ENCODE results near the gene PRCC.
A peak's percentile ranks its signal among the peaks of the same experiment; 100 is the strongest.
"Not testable (repeated sequence)": the region's sequence is repeated elsewhere in the genome, so short reads cannot be mapped to it uniquely, and the experiment has no call there.

Gene PRCC

GRCh38 chr1:156744344-156744743, 23.0 kb upstream of the PRCC start:
- DNase-seq (ENCODE audit: low read depth), result no peak

- DNase-seq (ENCODE audit: low read depth), result no peak
These were observed 22.4 kb upstream of the PRCC start for GRCh38 chr1:156744786-156745419.

GRCh38 chr1:156745881-156746280, 21.5 kb upstream of the PRCC start:
- no peak for DNase-seq (ENCODE audit: low read depth)

GRCh38 chr1:156746406-156746727, 21.0 kb upstream of the PRCC start:
- DNase-seq (ENCODE audit: low read depth), result no peak

- peak; percentile 47 for DNase-seq (ENCODE audit: low read depth)
These were observed 20.4 kb upstream of the PRCC start for GRCh38 chr1:156746728-156747631.

- no peak for DNase-seq (ENCODE audit: low read depth)
These were observed 19.3 kb upstream of the PRCC start for GRCh38 chr1:156747742-156748669.

- no peak for DNase-seq (ENCODE audit: low read depth)
These were observed 18.5 kb upstream of the PRCC start for GRCh38 chr1:156748670-156749418.

GRCh38 chr1:156749419-156750118, 17.8 kb upstream of the PRCC start:
- no peak for DNase-seq (ENCODE audit: low read depth)

- no peak for DNase-seq (ENCODE audit: low read depth)
These were observed 17.1 kb upstream of the PRCC start for GRCh38 chr1:156750191-156750672.

- DNase-seq (ENCODE audit: low read depth), result peak; percentile 14
These were observed 16.5 kb upstream of the PRCC start for GRCh38 chr1:156750711-156751450.

GRCh38 chr1:156751451-156751756, 15.9 kb upstream of the PRCC start, which contains the start of gene HDGF:
TSS of gene HDGF (minus strand) at chr1:156751675. CDS start at chr1:156751429, 246 bp downstream.
- no peak for DNase-seq (ENCODE audit: low read depth)

- DNase-seq (ENCODE audit: low read depth), result peak; percentile 97
These were observed 15.4 kb upstream of the PRCC start for GRCh38 chr1:156751757-156752481.

GRCh38 chr1:156752843-156753482, 14.4 kb upstream of the PRCC start:
- no peak for DNase-seq (ENCODE audit: low read depth)

GRCh38 chr1:156754219-156754618, 13.1 kb upstream of the PRCC start:
- DNase-seq (ENCODE audit: low read depth), result no peak

GRCh38 chr1:156755527-156755950, 11.8 kb upstream of the PRCC start:
- no peak for DNase-seq (ENCODE audit: low read depth)

- no peak for DNase-seq (ENCODE audit: low read depth)
These were observed 11.0 kb upstream of the PRCC start for GRCh38 chr1:156756355-156756754.

GRCh38 chr1:156757572-156758253, 9.6 kb upstream of the PRCC start:
- DNase-seq (ENCODE audit: low read depth), result not testable (repeated sequence)

- DNase-seq (ENCODE audit: low read depth), result no peak
These were observed 7.1 kb upstream of the PRCC start for GRCh38 chr1:156760092-156760795.

Measured in T follicular helper cell (primary cell).